Bronchus fibroblast of lung (primary cell): ENCODE results near the gene SASH1. TPM values are rescaled to one million over a fixed set of nuclear protein-coding genes. Genes with fewer than 3 reads are reported as not detected.

Source experiments
- total RNA-seq: library from RNA; depleted of rRNA; stranded (reverse); fragments of >200 nt; gene quantifications from 2 replicates; pipeline ENCODE4 v1.2.3, GENCODE V29; 2015

Gene SASH1
- total RNA-seq: 11.8 and 12.3 TPM in 2 replicates

GRCh38 chr6:148342350-148343046, at the start of gene SASH1:
TSS of gene SASH1 (plus strand) at chr6:148342838. CDS start at chr6:148343068, 230 bp downstream.

